Stromal cell of bone marrow (primary cell): ENCODE measurements around the gene NFS1.

ENCODE experiments used
- DNase-seq: peaks from one replicate; pipeline ENCODE4 v3.0.0-alpha.2; 2012; ENCODE audit warnings: low read depth

Gene NFS1

GRCh38 chr20:35638751-35639150, 60.4 kb downstream of the NFS1 start:
- no peak for DNase-seq

- DNase-seq = no peak
Measured at GRCh38 chr20:35637276-35637675, 61.9 kb downstream of the NFS1 start.

DNA sequence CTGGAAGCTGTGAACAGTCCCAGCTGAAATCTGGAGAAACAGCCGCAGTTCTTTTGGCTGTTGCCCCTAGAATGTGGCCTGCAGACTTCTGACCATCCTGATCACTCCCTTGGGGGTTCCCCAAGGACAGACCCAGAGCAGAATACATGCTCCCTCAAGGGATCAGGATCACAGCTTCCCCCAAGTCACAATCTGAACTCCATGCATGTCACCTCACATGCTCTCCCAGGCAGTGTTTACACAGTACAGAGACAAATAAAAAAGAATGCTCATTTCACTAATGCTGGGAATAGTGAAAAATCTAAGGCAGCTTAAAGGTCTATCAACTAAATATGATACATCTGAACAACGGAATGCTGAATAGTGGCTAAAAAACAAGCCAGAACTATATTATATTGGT, 63.1 kb downstream of the NFS1 start:
- DNase-seq = no peak

- no peak for DNase-seq
Measured at GRCh38 chr20:35635652-35636051, 63.5 kb downstream of the NFS1 start.

- no peak for DNase-seq
Measured at GRCh38 chr20:35632539-35633115, 66.5 kb downstream of the NFS1 start.

DNA sequence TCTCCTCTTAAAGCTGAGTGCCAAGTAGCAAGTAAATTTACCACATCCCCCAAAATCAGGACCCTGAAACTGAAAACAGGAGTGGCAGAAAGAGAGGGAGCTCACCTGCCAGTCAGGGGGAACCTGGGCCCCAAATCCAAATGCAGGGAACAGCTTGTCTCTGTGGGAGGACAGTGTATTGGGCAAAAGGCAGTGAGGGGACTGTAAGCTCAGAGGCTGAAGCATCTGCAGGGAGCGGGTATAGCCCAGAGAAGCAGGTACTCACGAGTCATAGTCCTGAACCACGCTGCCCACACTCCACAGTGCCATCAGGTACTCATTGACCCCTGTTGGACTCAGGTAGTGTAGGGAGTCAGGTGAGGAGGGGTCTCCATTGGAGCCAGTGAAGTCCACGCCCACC, 68.5 kb downstream of the NFS1 start:
- no peak for DNase-seq

GRCh38 chr20:35629427-35630145, 69.6 kb downstream of the NFS1 start:
- DNase-seq = no peak

DNA sequence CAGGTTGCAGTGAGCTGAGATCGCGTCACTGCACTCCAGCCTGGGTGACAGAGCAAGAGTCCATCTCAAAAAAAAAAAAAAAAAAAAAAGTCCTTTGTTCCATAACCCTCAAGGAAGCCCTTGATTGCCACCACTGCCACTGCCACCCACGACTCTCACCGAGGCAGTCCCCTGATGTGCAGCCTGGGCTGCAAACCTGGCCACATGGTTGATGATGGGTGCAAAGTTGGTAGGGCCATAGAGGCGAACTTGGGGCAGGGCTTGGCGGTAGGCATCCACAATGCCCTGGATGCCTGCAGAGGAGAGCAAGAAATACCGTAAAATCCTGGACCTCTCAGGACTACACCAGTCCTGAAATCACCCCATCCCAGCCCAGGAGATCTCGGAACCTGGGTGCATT, 72.0 kb downstream of the NFS1 start:
- DNase-seq = no peak

DNA sequence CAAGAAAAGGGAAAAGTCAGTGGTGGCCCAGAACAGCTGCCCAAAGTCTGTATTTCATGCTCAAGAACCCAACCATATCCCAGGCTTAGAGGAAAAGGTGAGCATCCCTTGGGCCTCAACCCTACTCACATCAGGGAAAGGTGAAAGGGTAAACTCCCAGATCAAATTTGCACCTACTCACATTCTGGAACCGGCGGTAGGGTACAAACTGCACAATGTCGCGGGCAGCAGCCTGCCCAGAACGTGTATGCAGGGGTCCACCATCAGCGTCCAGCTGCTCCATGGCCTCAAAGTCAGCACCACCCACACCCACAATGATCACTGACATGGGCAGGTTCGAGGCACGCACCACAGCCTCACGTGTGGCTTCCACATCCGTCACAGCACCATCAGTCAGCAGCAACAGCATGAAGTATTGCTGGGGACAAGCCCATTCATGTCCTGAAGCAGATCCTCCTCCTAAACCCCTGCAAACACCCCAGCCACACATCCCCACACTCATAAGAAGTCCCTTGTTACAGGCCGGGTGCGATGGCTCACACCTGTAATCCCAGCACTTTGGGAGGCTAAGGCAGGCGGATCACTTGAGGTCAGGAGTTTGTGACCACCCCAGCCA, 72.7 kb downstream of the NFS1 start:
- no peak for DNase-seq

GRCh38 chr20:35625584-35626385, 73.4 kb downstream of the NFS1 start:
- DNase-seq = no peak

DNA sequence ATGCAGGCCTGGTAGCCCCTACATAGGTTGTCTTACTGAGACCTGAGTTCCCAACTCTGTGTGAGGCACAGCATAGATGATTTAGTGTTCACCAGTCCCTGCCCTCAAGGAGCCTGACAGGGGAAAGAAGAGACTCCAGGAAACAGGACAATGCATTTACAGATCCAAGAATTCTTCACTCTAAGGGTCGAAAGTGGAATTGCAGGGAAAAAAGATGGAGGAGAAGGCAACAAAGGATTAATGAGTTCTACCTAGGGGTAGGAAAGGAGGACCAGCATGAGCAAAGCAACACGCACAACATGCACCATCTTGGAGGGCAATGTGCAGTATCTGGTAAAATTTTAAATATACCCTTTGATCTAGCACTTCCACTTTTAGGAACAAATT, 77.6 kb downstream of the NFS1 start:
- no peak for DNase-seq

- no peak for DNase-seq
Measured at GRCh38 chr20:35620818-35621559, 78.2 kb downstream of the NFS1 start.

DNA sequence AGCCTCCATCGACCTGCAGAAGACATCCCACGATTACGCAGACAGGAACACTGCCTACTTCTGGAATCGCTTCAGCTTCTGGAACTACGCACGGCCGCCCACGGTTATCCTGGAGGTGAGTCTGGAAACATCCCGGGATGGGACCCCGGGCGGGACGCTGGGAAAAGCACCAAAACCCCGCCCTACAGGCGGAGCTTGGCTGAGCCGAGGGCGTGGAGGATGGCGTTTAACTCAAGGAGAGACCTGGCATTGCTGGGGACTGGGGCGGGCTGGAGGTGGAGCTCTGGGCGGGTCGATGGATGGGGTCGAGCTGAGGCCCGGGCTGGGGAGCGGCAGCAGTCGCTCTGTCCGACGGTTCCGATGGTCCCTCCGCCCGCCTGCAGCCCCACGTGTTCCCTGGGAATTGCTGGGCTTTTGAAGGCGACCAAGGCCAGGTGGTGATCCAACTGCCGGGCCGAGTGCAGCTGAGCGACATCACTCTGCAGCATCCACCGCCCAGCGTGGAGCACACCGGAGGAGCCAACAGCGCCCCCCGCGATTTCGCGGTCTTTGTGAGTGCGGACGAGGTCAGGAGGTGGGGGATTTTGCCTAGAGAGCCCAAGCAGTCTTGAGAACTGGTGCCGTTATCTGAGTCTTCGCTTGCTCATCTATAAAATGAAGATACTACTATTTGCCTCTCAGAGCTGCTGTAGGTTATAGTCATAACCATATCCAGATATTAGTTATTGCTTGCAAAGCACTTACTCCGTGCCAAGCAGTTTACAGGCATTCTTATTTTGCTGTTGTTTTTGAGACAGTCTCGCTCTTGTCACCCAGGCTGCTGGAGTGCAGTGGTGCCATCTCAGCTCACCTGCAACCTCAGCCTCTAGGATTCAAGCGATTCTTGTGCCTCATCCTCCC, 79.7 kb downstream of the NFS1 start:
- DNase-seq = peak; percentile 38

DNA sequence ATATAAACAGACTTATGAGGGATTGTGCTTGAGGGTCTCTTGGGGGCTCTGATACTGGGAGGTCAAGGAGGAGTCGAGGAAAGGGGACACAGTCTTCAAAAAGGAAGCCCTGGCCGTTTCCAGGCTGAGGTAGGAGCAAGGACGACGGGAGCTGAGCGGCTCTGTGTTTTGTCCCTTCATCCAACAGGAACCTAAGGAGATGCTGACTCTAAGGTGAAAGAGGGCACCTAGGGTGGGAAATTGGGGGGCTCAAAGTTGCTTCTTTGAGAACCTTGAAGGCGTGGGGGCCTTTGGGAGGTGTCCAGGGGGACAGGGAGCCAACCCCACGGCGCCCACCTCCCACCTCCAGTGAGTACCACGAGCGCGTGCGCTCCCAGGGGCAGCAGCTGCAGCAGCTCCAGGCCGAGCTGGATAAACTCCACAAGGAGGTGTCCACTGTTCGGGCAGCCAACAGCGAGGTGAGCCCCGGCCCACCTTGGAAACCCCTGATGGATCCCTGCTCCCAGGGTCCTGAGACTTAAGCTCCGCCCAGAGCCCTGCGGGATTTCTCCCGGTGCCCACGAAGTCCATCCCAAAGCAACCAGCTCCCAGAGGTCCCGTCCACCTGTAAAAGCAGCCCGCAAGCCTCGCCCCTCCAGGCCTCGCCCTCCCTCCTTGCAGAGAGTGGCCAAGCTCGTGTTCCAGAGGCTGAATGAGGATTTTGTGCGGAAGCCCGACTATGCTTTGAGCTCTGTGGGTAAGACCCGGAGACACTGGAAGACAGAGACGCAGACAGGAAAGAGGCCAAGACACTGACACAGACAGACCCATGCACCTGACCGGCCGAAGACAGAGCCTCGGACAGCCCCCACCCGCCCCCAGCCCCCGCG, 80.7 kb downstream of the NFS1 start:
- DNase-seq = no peak
